Neural progenitor cell (in vitro differentiated cells): ENCODE data around the gene SREBF1.

Experiments
- CTCF ChIP-seq: fragments of 200-600 bp; sonication (generic); IDR thresholded peaks from 2 replicates; pipeline ENCODE4 v1.5.1; 2017; ENCODE audit warnings: antibody characterized with exemption, mild to moderate bottlenecking
- EZH2phosphoT487 ChIP-seq: fragments of 200-600 bp; sonication (generic); IDR thresholded peaks from 2 replicates; pipeline ENCODE4 v1.6.1; 2017; ENCODE audit warnings: antibody characterized with exemption

DNA sequence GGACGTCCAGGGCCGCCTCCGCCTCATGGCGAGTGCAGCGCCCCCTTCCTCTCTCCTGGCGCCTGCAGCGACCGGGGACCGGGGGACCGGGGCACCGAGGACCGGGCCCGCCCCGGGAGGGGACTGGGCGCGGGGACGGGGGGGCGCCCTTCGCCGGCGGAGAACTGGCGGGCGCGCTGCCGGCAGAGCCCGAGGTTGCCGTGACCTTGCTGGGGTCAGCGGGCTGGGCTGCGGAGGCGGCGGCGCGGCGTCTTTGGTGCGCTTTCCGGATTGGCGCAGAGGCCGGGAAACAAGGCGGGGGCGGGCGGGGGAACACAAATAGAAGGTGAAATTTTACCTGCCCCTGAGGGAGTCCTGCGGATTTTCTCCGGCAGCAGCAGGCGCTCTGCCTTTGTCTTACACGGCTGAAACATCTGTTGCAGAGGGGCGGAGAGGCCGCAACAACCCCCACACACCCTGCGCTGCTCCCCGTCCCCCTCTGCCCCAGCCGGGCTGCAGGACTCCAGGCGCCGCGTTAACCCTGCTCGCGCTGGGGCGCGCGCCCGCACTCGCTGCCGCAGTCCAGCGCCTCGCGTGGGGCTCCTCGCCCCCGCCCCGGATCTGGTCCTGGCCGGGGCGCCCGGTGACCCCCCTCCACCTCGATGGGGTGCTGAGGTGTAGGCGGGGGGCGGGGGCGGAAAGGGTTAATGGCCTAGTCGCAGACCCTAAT, 53.5 kb downstream of the SREBF1 start:
- peak; percentile 23 for TF ChIP-seq EZH2phosphoT487
- TF ChIP-seq CTCF, result peak; percentile 55
